DOHH2 (cell line): Measurements from ENCODE around the gene PTPRT.

Experiments
- H3F3A ChIP-seq: fragments of 200-600 bp; sonication (generic), shearing (Covaris generic); 2 replicates; pipeline ENCODE4 v1.6.0; 2016; ENCODE audit warnings: antibody characterized with exemption, mild to moderate bottlenecking; ENCODE audit not compliant: control insufficient read depth, insufficient read depth
- H3K27ac ChIP-seq: fragments of 200-600 bp; sonication (generic); 2 replicates; pipeline ENCODE4 v1.5.1; 2014; ENCODE audit warnings: low read depth, mild to moderate bottlenecking, low read length, moderate library complexity
- H3K27me3 ChIP-seq: fragments of 200-600 bp; sonication (generic); 2 replicates; pipeline ENCODE4 v1.6.1; 2014; ENCODE audit warnings: mild to moderate bottlenecking, low read length, mixed read lengths; ENCODE audit not compliant: control insufficient read depth
- H3K36me3 ChIP-seq: fragments of 200-600 bp; sonication (generic); 2 replicates; pipeline ENCODE4 v1.6.1; 2014; ENCODE audit warnings: mild to moderate bottlenecking, low read length, moderate library complexity, mixed read lengths; ENCODE audit not compliant: control insufficient read depth
- H3K4me1 ChIP-seq: fragments of 200-600 bp; sonication (generic); 2 replicates; pipeline ENCODE4 v1.6.1; 2014; ENCODE audit warnings: mild to moderate bottlenecking, low read length, mixed read lengths; ENCODE audit not compliant: control insufficient read depth
- H3K4me2 ChIP-seq: fragments of 200-600 bp; sonication (generic); 2 replicates; pipeline ENCODE4 v1.6.0; 2014; ENCODE audit warnings: mild to moderate bottlenecking, low read length, moderate library complexity
- H3K4me3 ChIP-seq: fragments of 200-600 bp; sonication (generic); 2 replicates; pipeline ENCODE4 v1.5.1; 2014; ENCODE audit warnings: mild to moderate bottlenecking, low read length, mixed read lengths
- H3K79me2 ChIP-seq: fragments of 200-600 bp; sonication (generic); 2 replicates; pipeline ENCODE4 v1.6.1; 2014; ENCODE audit warnings: mild to moderate bottlenecking, low read length, mixed read lengths; ENCODE audit not compliant: control insufficient read depth
- H3K9me2 ChIP-seq: fragments of 200-600 bp; sonication (generic); replicated peaks from 2 replicates; pipeline ENCODE4 v1.6.1; 2014; ENCODE audit warnings: mild to moderate bottlenecking, low read length, mixed read lengths; ENCODE audit not compliant: control insufficient read depth
- H3K9me3 ChIP-seq: fragments of 200-600 bp; sonication (generic); 2 replicates; pipeline ENCODE4 v1.6.1; 2014; ENCODE audit warnings: antibody characterized with exemption, low read length, mixed read lengths; ENCODE audit not compliant: control insufficient read depth, insufficient read depth
- H4K20me1 ChIP-seq: fragments of 200-600 bp; sonication (generic); 2 replicates; pipeline ENCODE4 v1.6.0; 2014; ENCODE audit warnings: low read depth, mild to moderate bottlenecking, antibody characterized with exemption, low read length, moderate library complexity; ENCODE audit not compliant: control insufficient read depth, insufficient read depth
- EZH2phosphoT487 ChIP-seq: fragments of 200-600 bp; sonication (generic); IDR thresholded peaks from 2 replicates; pipeline ENCODE4 v1.6.1; 2017; ENCODE audit warnings: borderline replicate concordance, mild to moderate bottlenecking, antibody characterized with exemption, low read length, moderate library complexity, mixed read lengths
- TF ChIP-seq, protein P1 (sequence below): fragments of 200-600 bp; sonication (generic); IDR thresholded peaks from one replicate; pipeline ENCODE4 v1.5.1; 2014; ENCODE audit warnings: antibody characterized with exemption, mild to moderate bottlenecking, low read depth, low read length; ENCODE audit not compliant: poor library complexity, severe bottlenecking

PTPRT gene

DNA sequence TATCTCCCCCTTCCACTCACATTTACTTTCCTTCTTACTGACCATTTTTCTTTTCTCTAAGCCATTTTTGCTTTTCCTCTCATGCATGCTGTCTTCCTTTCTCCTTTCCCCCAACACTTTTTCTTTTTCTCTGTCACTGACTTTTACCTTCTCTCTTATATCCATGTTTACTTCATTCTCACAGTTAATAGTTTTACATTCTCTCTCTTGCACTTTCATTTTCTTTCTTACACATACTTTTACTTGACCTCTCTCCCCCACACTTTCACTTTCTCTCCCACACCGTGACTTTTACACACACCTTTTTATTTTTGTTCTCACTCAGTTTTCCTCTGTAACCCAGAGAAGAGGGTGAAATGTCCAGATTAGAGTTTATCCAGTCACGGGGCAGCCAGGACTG lies 636.3 kb downstream of the PTPRT start:
- H3K9me3 ChIP-seq: no peaks in the 10 kb centered on the region
- H3F3A ChIP-seq: no peaks in the 10 kb centered on the region
- H3K4me3 ChIP-seq: no peak overlapping the region
- no peaks in the 10 kb centered on the region for H3K36me3 ChIP-seq
- no peaks in the 10 kb centered on the region for H3K9me2 ChIP-seq
- H3K4me2 ChIP-seq: no peak overlapping the region
- TF ChIP-seq, protein P1, sequence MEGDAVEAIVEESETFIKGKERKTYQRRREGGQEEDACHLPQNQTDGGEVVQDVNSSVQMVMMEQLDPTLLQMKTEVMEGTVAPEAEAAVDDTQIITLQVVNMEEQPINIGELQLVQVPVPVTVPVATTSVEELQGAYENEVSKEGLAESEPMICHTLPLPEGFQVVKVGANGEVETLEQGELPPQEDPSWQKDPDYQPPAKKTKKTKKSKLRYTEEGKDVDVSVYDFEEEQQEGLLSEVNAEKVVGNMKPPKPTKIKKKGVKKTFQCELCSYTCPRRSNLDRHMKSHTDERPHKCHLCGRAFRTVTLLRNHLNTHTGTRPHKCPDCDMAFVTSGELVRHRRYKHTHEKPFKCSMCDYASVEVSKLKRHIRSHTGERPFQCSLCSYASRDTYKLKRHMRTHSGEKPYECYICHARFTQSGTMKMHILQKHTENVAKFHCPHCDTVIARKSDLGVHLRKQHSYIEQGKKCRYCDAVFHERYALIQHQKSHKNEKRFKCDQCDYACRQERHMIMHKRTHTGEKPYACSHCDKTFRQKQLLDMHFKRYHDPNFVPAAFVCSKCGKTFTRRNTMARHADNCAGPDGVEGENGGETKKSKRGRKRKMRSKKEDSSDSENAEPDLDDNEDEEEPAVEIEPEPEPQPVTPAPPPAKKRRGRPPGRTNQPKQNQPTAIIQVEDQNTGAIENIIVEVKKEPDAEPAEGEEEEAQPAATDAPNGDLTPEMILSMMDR: no peak
- no peak for TF ChIP-seq EZH2phosphoT487
- H3K27ac ChIP-seq: no peak overlapping the region
- no peaks in the 10 kb centered on the region for H3K4me1 ChIP-seq
- no peaks in the 10 kb centered on the region for H3K79me2 ChIP-seq
- no peaks in the 10 kb centered on the region for H4K20me1 ChIP-seq
- no peaks in the 10 kb centered on the region; the same call in 1 of the 2 replicates for H3K27me3 ChIP-seq

DNA sequence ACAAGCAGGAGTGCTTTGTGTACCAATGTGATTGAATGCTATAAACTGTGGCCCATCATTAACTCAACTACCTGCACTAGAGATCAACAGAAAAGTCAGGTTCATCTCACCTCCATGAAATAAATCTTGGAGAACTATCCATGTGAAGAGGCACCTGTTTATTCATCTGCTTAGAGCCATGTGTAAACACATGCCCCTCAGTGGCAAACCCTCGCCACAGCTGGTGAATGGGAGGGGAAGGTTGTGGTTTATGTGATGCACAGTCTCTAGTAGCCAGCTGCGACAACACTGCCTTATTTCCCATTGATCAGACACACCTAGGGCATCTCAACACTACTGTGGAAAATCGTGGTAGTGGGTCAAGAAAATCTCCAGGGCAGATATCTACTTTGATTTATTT lies 640.2 kb downstream of the PTPRT start:
- Histone ChIP-seq H3K9me3 (no peaks in the 10 kb centered on the region), H3K27me3 (no peaks in the 10 kb centered on the region; the same call in 1 of the 2 replicates), H4K20me1 (no peaks in the 10 kb centered on the region), H3K4me1 (no peaks in the 10 kb centered on the region), H3K4me3 (no peak overlapping the region), H3F3A (no peaks in the 10 kb centered on the region), H3K27ac (no peak overlapping the region), H3K9me2 (no peaks in the 10 kb centered on the region), H3K79me2 (no peaks in the 10 kb centered on the region), H3K36me3 (no peaks in the 10 kb centered on the region), H3K4me2 (no peak overlapping the region)
- TF ChIP-seq, protein P1: no peak
- TF ChIP-seq EZH2phosphoT487: no peak

DNA sequence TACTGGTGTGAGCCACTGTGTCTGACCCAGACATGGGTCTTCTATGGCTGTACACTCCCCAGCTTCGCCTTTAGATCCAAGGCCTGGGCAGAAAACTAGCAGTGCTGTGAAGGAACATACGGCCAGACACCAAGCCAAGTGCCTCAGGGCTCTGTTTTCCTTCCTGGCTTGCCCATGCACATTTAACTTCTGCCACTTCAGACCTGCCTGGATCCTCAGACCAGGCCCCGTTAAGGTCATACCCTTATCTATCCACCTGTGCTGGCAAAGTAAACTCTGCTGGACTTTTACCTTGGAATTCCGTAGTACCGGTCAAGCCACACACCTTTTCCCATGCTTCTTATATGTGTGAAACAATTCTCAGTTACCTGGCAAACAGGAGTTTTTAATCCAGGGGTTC lies 644.8 kb downstream of the PTPRT start:
- Histone ChIP-seq H3K27ac (no peak overlapping the region), H3K9me3 (no peaks in the 10 kb centered on the region)

More for the DNA sequence above, 644.8 kb downstream of the PTPRT start:
- Histone ChIP-seq H3K9me2 (no peaks in the 10 kb centered on the region), H3K4me2 (no peak overlapping the region), H4K20me1 (no peaks in the 10 kb centered on the region), H3K36me3 (no peaks in the 10 kb centered on the region), H3F3A (no peaks in the 10 kb centered on the region), H3K4me1 (no peaks in the 10 kb centered on the region), H3K4me3 (no peak overlapping the region), H3K27me3 (no peaks in the 10 kb centered on the region), H3K79me2 (no peaks in the 10 kb centered on the region)
- no peak for TF ChIP-seq EZH2phosphoT487
- TF ChIP-seq, protein P1: no peak
